Hepatocyte (in vitro differentiated cells): ENCODE data around the gene CLIP2. TPM values are rescaled to one million over a fixed set of nuclear protein-coding genes. Genes with fewer than 3 reads are reported as not detected.

Experiments used
- DNase-seq: peaks from one replicate; pipeline ENCODE4 v3.0.0-alpha.2; 2016; ENCODE audit warnings: low spot score
- H2AFZ ChIP-seq: fragments of 200-600 bp; sonication (generic); 2 replicates; pipeline ENCODE4 v1.6.0; 2016; ENCODE audit warnings: antibody characterized with exemption, mild to moderate bottlenecking
- H3K27ac ChIP-seq: fragments of 200-600 bp; sonication (generic); 2 replicates; pipeline ENCODE4 v1.5.1; 2016; ENCODE audit warnings: mild to moderate bottlenecking
- H3K27me3 ChIP-seq: fragments of 200-600 bp; sonication (generic); 2 replicates; pipeline ENCODE4 v1.6.1; 2016
- H3K36me3 ChIP-seq: fragments of 200-600 bp; sonication (generic); replicated peaks from 2 replicates; pipeline ENCODE4 v1.5.1; 2016; ENCODE audit warnings: low read depth; ENCODE audit not compliant: insufficient read depth
- H3K4me1 ChIP-seq: fragments of 200-600 bp; sonication (generic); 2 replicates; pipeline ENCODE4 v1.5.1; 2016; ENCODE audit warnings: mild to moderate bottlenecking, moderate library complexity; ENCODE audit not compliant: insufficient read depth
- H3K4me2 ChIP-seq: fragments of 200-600 bp; sonication (generic); 2 replicates; pipeline ENCODE4 v1.6.0; 2016
- H3K4me3 ChIP-seq: fragments of 200-600 bp; sonication (generic); 2 replicates; pipeline ENCODE4 v1.5.1; 2016; ENCODE audit warnings: mild to moderate bottlenecking
- H3K79me2 ChIP-seq: fragments of 200-600 bp; sonication (generic); 2 replicates; pipeline ENCODE4 v1.6.0; 2017; ENCODE audit warnings: mild to moderate bottlenecking
- H3K9me2 ChIP-seq: fragments of 200-600 bp; sonication (generic); replicated peaks from 2 replicates; pipeline ENCODE4 v1.6.0; 2017; ENCODE audit warnings: mild to moderate bottlenecking; ENCODE audit not compliant: insufficient read depth
- H3K9me3 ChIP-seq: fragments of 200-600 bp; sonication (generic); 2 replicates; pipeline ENCODE4 v1.5.1; 2016; ENCODE audit warnings: low read depth, mild to moderate bottlenecking
- H4K20me1 ChIP-seq: fragments of 200-600 bp; sonication (generic); 2 replicates; pipeline ENCODE4 v1.6.0; 2016; ENCODE audit warnings: mild to moderate bottlenecking; ENCODE audit not compliant: insufficient read depth, poor library complexity, severe bottlenecking
- EZH2 ChIP-seq: fragments of 200-600 bp; sonication (generic); IDR thresholded peaks from 2 replicates; pipeline ENCODE4 v1.6.1; 2016; ENCODE audit warnings: antibody characterized with exemption, mild to moderate bottlenecking, borderline replicate concordance
- EZH2phosphoT487 ChIP-seq: fragments of 200-600 bp; sonication (generic); IDR thresholded peaks from one replicate; pipeline ENCODE4 v1.6.1; 2018; ENCODE audit warnings: antibody characterized with exemption, mild to moderate bottlenecking, low read depth, moderate library complexity; ENCODE audit not compliant: unreplicated experiment, severe bottlenecking
- WGBS: methylation state at CpG from one replicate; pipeline ENCODE4 v1.1.6; 2016; ENCODE audit warnings: low lambda C conversion rate; ENCODE audit errors: missing lambda C conversion rate; 5-methylcytosine and 5-hydroxymethylcytosine counted together
- polyA plus RNA-seq: library from polyadenylated mRNA; unstranded; fragments of >200 nt; fragmentation: Nextera tagmentation; extraction: Ambion mirVana; gene quantifications from 2 replicates; pipeline ENCODE4 v1.2.1, GENCODE V29; 2016
- total RNA-seq: library from RNA; depleted of rRNA; stranded (reverse); fragments of >200 nt; gene quantifications from 2 replicates; pipeline ENCODE4 v1.2.3, GENCODE V29; 2014
- TF ChIP-seq, protein P1 (sequence below): fragments of 200-600 bp; sonication (generic); IDR thresholded peaks from 2 replicates; pipeline ENCODE4 v1.5.1; 2016; ENCODE audit warnings: antibody characterized with exemption, mild to moderate bottlenecking; ENCODE audit not compliant: poor library complexity

Gene CLIP2
- total and polyA plus RNA-seq, 2 experiments from 2014 or later, result 17.9 to 28.5 TPM

GRCh38 chr7:74325210-74325565 lies 36.0 kb downstream of the CLIP2 start:
- no peaks in the 10 kb centered on the region for H4K20me1 ChIP-seq
- 75% methylated on average over 9 of the region's 9 CpGs for WGBS

DNA sequence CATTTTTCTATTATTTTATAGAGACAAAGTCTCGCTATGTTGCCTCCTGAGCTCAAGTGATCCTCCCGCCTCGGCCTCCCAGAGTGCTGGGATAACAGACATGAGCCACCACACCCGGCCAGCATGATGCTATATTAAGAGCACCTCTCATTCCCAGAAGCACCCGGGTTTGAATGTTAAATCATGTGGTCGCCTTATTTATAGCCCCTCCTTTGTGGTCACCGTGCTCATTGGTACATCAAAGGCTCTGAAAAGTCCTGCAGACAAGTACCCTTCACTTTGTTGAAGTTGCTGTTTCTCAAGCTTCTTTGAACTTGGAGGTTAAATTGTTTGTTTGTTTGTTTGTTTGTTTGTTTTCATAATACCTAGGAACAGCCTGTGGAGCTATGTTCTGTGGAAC lies 40.0 kb downstream of the CLIP2 start:
- Histone ChIP-seq H3K36me3 (no peaks in the 10 kb centered on the region), H3K4me2 (no peak overlapping the region)
- WGBS, result 95% methylated on average over 7 of the region's 7 CpGs

More at GRCh38 chr7:74325210-74325565, 36.0 kb downstream of the CLIP2 start:
- Histone ChIP-seq H3K9me2 (no peaks in the 10 kb centered on the region), H3K4me3 (no peak overlapping the region), H3K4me1 (no peaks in the 10 kb centered on the region), H3K9me3 (no peaks in the 10 kb centered on the region), H3K4me2 (no peak overlapping the region), H3K27me3 (no peaks in the 10 kb centered on the region), H3K79me2 (no peaks in the 10 kb centered on the region), H2AFZ (no peak overlapping the region), H3K27ac (no peak overlapping the region), H3K36me3 (no peaks in the 10 kb centered on the region)
- no peak for TF ChIP-seq EZH2
- TF ChIP-seq, protein P1, sequence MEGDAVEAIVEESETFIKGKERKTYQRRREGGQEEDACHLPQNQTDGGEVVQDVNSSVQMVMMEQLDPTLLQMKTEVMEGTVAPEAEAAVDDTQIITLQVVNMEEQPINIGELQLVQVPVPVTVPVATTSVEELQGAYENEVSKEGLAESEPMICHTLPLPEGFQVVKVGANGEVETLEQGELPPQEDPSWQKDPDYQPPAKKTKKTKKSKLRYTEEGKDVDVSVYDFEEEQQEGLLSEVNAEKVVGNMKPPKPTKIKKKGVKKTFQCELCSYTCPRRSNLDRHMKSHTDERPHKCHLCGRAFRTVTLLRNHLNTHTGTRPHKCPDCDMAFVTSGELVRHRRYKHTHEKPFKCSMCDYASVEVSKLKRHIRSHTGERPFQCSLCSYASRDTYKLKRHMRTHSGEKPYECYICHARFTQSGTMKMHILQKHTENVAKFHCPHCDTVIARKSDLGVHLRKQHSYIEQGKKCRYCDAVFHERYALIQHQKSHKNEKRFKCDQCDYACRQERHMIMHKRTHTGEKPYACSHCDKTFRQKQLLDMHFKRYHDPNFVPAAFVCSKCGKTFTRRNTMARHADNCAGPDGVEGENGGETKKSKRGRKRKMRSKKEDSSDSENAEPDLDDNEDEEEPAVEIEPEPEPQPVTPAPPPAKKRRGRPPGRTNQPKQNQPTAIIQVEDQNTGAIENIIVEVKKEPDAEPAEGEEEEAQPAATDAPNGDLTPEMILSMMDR, result no peak
- no peak for TF ChIP-seq EZH2phosphoT487
- DNase-seq, result no peak

GRCh38 chr7:74332373-74333176 lies 43.4 kb downstream of the CLIP2 start:
- no peaks in the 10 kb centered on the region for H3K79me2 ChIP-seq
- no peaks in the 10 kb centered on the region for H3K36me3 ChIP-seq
- H3K4me1 ChIP-seq, result no peaks in the 10 kb centered on the region
- WGBS, result 95% methylated on average over 17 of the region's 17 CpGs
- no peaks in the 10 kb centered on the region for H4K20me1 ChIP-seq
- no peaks in the 10 kb centered on the region for H3K9me3 ChIP-seq
- H3K27me3 ChIP-seq, result no peaks in the 10 kb centered on the region
- H3K9me2 ChIP-seq, result no peaks in the 10 kb centered on the region
- no peak for DNase-seq
- H3K27ac ChIP-seq, result no peak overlapping the region
- no peak overlapping the region for H3K4me3 ChIP-seq
- TF ChIP-seq, protein P1, result no peak
- TF ChIP-seq EZH2phosphoT487, result no peak
- no peak for TF ChIP-seq EZH2
- H2AFZ ChIP-seq, result no peak overlapping the region
- no peak overlapping the region for H3K4me2 ChIP-seq

More for the DNA sequence above, 40.0 kb downstream of the CLIP2 start:
- no peaks in the 10 kb centered on the region for H3K4me1 ChIP-seq
- no peak overlapping the region for H3K4me3 ChIP-seq
- no peak overlapping the region for H2AFZ ChIP-seq
- no peak overlapping the region for H3K27ac ChIP-seq
- H3K79me2 ChIP-seq, result no peaks in the 10 kb centered on the region
- H3K27me3 ChIP-seq, result no peaks in the 10 kb centered on the region
- TF ChIP-seq EZH2phosphoT487 (no peak), EZH2 (no peak)
- TF ChIP-seq, protein P1, result no peak
- no peak for DNase-seq
- no peaks in the 10 kb centered on the region for H3K9me2 ChIP-seq
- no peaks in the 10 kb centered on the region for H3K9me3 ChIP-seq
- no peaks in the 10 kb centered on the region for H4K20me1 ChIP-seq
